H1 (cell line): Measurements from ENCODE around the gene EPB41L5. TPM values are rescaled to one million over a fixed set of nuclear protein-coding genes. Genes with fewer than 3 reads are reported as not detected.
"Not testable (repeated sequence)": the region's sequence is repeated elsewhere in the genome, so short reads cannot be mapped to it uniquely, and the experiment has no call there.

ENCODE experiments used
- CTCF ChIA-PET: fragments of 300-600 bp; sonication (Branson Sonifier 250); formaldehyde crosslinking; loops from one replicate; lab custom pipeline; 2021; ENCODE audit not compliant: partially characterized antibody; lab: Charles Lee
- POLR2A ChIA-PET: fragments of 300-600 bp; sonication (Branson Sonifier 250); formaldehyde crosslinking; loops from one replicate; lab custom pipeline; 2021; ENCODE audit warnings: inconsistent platforms; ENCODE audit not compliant: partially characterized antibody; lab: Charles Lee
- DNase-seq, 2 experiments: peaks; one replicate each; pipeline versions ENCODE4 v3.0.0 to v3.0.0-alpha.2; 2010 to 2022; ENCODE audit warnings: low spot score in 2 of 2, low read depth in 1 of 2, mixed read lengths in 1 of 2
- FAIRE-seq: peaks from 2 replicates; lab custom pipeline; 2011; peaks lifted over from hg19 to GRCh38; lab: Jason Lieb, UNC
- H2AFZ ChIP-seq: 2 replicates; pipeline ENCODE4 v1.8.1; 2012; ENCODE audit warnings: low read length, inconsistent platforms
- H2AK5ac ChIP-seq: 2 replicates; pipeline ENCODE4 v1.6.1; 2013; ENCODE audit warnings: low read depth, low read length
- H2BK120ac ChIP-seq: replicated peaks from 2 replicates; pipeline ENCODE3; 2013; ENCODE audit warnings: low read depth, low read length, inconsistent platforms
- H2BK12ac ChIP-seq: 2 replicates; pipeline ENCODE4 v1.6.1; 2013; ENCODE audit warnings: low read depth, low read length
- H2BK15ac ChIP-seq: 2 replicates; pipeline ENCODE4 v1.6.1; 2013; ENCODE audit warnings: low read length
- H2BK20ac ChIP-seq: 2 replicates; pipeline ENCODE4 v1.6.1; 2013; ENCODE audit warnings: low read length
- H2BK5ac ChIP-seq: 2 replicates; pipeline ENCODE4 v1.6.1; 2013; ENCODE audit warnings: low read depth, low read length
- H3K14ac ChIP-seq: 2 replicates; pipeline ENCODE4 v1.6.1; 2013; ENCODE audit warnings: inconsistent platforms; ENCODE audit not compliant: insufficient read length
- H3K18ac ChIP-seq: 2 replicates; pipeline ENCODE4 v1.6.1; 2013; ENCODE audit warnings: low read length; ENCODE audit errors: extremely low read depth
- H3K23ac ChIP-seq: 2 replicates; pipeline ENCODE4 v1.6.1; 2013; ENCODE audit warnings: inconsistent platforms; ENCODE audit not compliant: insufficient read length
- H3K23me2 ChIP-seq: 2 replicates; pipeline ENCODE4 v1.6.1; 2013; ENCODE audit warnings: low read depth, low read length
- H3K27ac ChIP-seq: 2 replicates; pipeline ENCODE4 v1.6.1; 2011; ENCODE audit warnings: low read depth, low read length, inconsistent platforms
- H3K27me3 ChIP-seq, 4 experiments: replicated peaks in 1 of 4; 1 replicate in 1 of 4; 2 replicates in 3 of 4; pipeline versions ENCODE4 v1.6.1 to v1.8.1; 2011 to 2013; ENCODE audit warnings: low read length in 3 of 4, mild to moderate bottlenecking in 3 of 4, inconsistent platforms in 2 of 4, mixed read lengths in 2 of 4, moderate library complexity in 1 of 4; ENCODE audit not compliant: control insufficient read depth in 3 of 4, insufficient read depth in 3 of 4; ENCODE audit errors: extremely low read depth in 1 of 4
- H3K36me3 ChIP-seq, 4 experiments: 2 replicates each; pipeline versions ENCODE4 v1.6.1 to v1.8.1; 2011 to 2013; ENCODE audit warnings: mild to moderate bottlenecking in 4 of 4, low read length in 3 of 4, moderate library complexity in 2 of 4, control low read depth in 1 of 4, inconsistent platforms in 1 of 4; ENCODE audit not compliant: insufficient read depth in 4 of 4, control insufficient read depth in 2 of 4
- H3K4ac ChIP-seq: replicated peaks from 2 replicates; pipeline ENCODE3; 2013; ENCODE audit warnings: low read length, low read depth, mixed read lengths, inconsistent platforms; ENCODE audit not compliant: insufficient read length
- H3K4me1 ChIP-seq, 4 experiments: replicated peaks in 1 of 4; 1 replicate in 1 of 4; 2 replicates in 3 of 4; pipeline versions ENCODE4 v1.6.1 to v1.8.1; 2011 to 2013; ENCODE audit warnings: low read length in 3 of 4, inconsistent platforms in 2 of 4, mixed read lengths in 1 of 4; ENCODE audit not compliant: insufficient read depth in 4 of 4, control insufficient read depth in 3 of 4
- H3K4me2 ChIP-seq, 2 experiments: 2 replicates each; pipeline versions ENCODE4 v1.6.1 to v1.8.1; 2011 to 2013; ENCODE audit warnings: low read depth in 2 of 2, low read length in 2 of 2, control low read depth in 1 of 2, inconsistent platforms in 1 of 2, mild to moderate bottlenecking in 1 of 2; ENCODE audit not compliant: insufficient read depth in 1 of 2
- H3K4me3 ChIP-seq, 4 experiments: fragments of 200-600, 300-600 bp in 1 of 4; sonication (generic), shearing (Covaris generic), sonication (Bioruptor Twin) in 1 of 4; 2 replicates each; pipeline versions ENCODE4 v1.5.1 to v1.8.1; 2011 to 2016; ENCODE audit warnings: low read length in 4 of 4, low read depth in 3 of 4, control low read depth in 2 of 4, inconsistent platforms in 2 of 4, mild to moderate bottlenecking in 2 of 4, mixed read lengths in 1 of 4, moderate library complexity in 1 of 4; ENCODE audit not compliant: insufficient read depth in 2 of 4; ENCODE audit errors: extremely low read depth in 1 of 4
- H3K56ac ChIP-seq: replicated peaks from 2 replicates; pipeline ENCODE3; 2013; ENCODE audit warnings: low read depth, mild to moderate bottlenecking, mixed read lengths, low read length, inconsistent platforms; ENCODE audit not compliant: insufficient read length
- H3K79me1 ChIP-seq: 2 replicates; pipeline ENCODE4 v1.6.1; 2013; ENCODE audit warnings: low read depth, low read length, control low read depth
- H3K79me2 ChIP-seq, 2 experiments: 2 replicates each; pipeline versions ENCODE4 v1.6.1 to v1.8.1; 2012 to 2013; ENCODE audit warnings: low read length in 2 of 2, mild to moderate bottlenecking in 2 of 2, inconsistent platforms in 1 of 2; ENCODE audit not compliant: insufficient read depth in 2 of 2, control insufficient read depth in 1 of 2
- H3K9ac ChIP-seq, 4 experiments: replicated peaks in 1 of 4; 1 replicate in 1 of 4; 2 replicates in 3 of 4; pipeline versions ENCODE4 v1.6.1 to v1.8.1; 2011 to 2013; ENCODE audit warnings: low read depth in 3 of 4, low read length in 3 of 4, control low read depth in 2 of 4, mild to moderate bottlenecking in 2 of 4, moderate library complexity in 2 of 4, inconsistent platforms in 1 of 4; ENCODE audit errors: extremely low read depth in 1 of 4
- H3K9me3 ChIP-seq, 2 experiments: 2 replicates each; pipeline versions ENCODE4 v1.6.1 to v1.8.1; 2012 to 2013; ENCODE audit warnings: mild to moderate bottlenecking in 2 of 2, moderate library complexity in 2 of 2, control low read depth in 1 of 2, inconsistent platforms in 1 of 2, low read depth in 1 of 2, low read length in 1 of 2, mixed read lengths in 1 of 2; ENCODE audit not compliant: insufficient read depth in 2 of 2
- H4K20me1 ChIP-seq, 2 experiments: replicated peaks in 1 of 2; 2 replicates each; pipeline versions ENCODE3 to v1.8.1; 2011 to 2013; ENCODE audit warnings: inconsistent platforms in 2 of 2, low read length in 2 of 2, mild to moderate bottlenecking in 1 of 2; ENCODE audit not compliant: insufficient read depth in 2 of 2, control insufficient read depth in 1 of 2
- H4K5ac ChIP-seq: 2 replicates; pipeline ENCODE4 v1.6.1; 2013; ENCODE audit warnings: low read length, low read depth, mixed read lengths, inconsistent platforms; ENCODE audit not compliant: insufficient read length
- H4K8ac ChIP-seq: 2 replicates; pipeline ENCODE4 v1.8.0; 2013; ENCODE audit warnings: mild to moderate bottlenecking, moderate library complexity, low read length, inconsistent platforms; ENCODE audit not compliant: insufficient read depth; ENCODE audit errors: extremely low read depth
- H4K91ac ChIP-seq: replicated peaks from 2 replicates; pipeline ENCODE3; 2013; ENCODE audit warnings: low read length, mixed read lengths, inconsistent platforms; ENCODE audit not compliant: insufficient read length
- WGBS, 2 experiments: shearing (Covaris generic) in 1 of 2; methylation state at CpG; one replicate each; pipeline versions ENCODE4 v1.1.6 to v1.1.7; 2013 to 2015; ENCODE audit warnings: low lambda C conversion rate in 2 of 2, mixed read lengths in 2 of 2, inconsistent platforms in 1 of 2, low coverage in 1 of 2, missing lambda C conversion rate in 1 of 2; ENCODE audit not compliant: insufficient replicate concordance in 2 of 2, insufficient coverage in 1 of 2, insufficient read length in 1 of 2; ENCODE audit errors: extremely low coverage in 1 of 2, missing lambda C conversion rate in 1 of 2; 5-methylcytosine and 5-hydroxymethylcytosine counted together
- polyA plus RNA-seq, 7 experiments: library from polyadenylated mRNA; depleted of rRNA in 3 of 7; stranded (reverse) in 5 of 7; unstranded in 2 of 7; fragments of >200 nt in 5 of 7; fragments of 200-250 nt in 2 of 7; gene quantifications; 1 replicate in 5 of 7; 2 replicates in 1 of 7; 4 replicates in 1 of 7; pipeline versions ENCODE4 v1.2.1 to v1.2.3, GENCODE V29; 2011 to 2013; ENCODE audit warnings: missing spikeins in 2 of 7, mixed read lengths in 2 of 7
- total RNA-seq: library from RNA; stranded (reverse); fragmentation: NEBNext Ultra II Directional; extraction: Animal tissue kit (Norgen Biotek cat#: 25700); gene quantifications from 2 replicates; pipeline ENCODE4 v1.2.1, GENCODE V29; 2021

Gene EPB41L5
- total and polyA plus RNA-seq, 2 of the 8 experiments (the other 6 are each of a cell fraction or from before 2014, with no cell fraction given) = 13.5 to 32.3 TPM

GRCh38 chr2:119996896-119997891, 15.7 kb upstream of the EPB41L5 start:
- H2BK12ac ChIP-seq, H3K23ac ChIP-seq, H3K9ac ChIP-seq, H3K27me3 ChIP-seq, H4K5ac ChIP-seq, H3K79me1 ChIP-seq, H4K8ac ChIP-seq, H2BK120ac ChIP-seq, H3K4ac ChIP-seq, H2BK15ac ChIP-seq, H3K27ac ChIP-seq, H2AK5ac ChIP-seq, H3K56ac ChIP-seq, H2BK5ac ChIP-seq, H3K4me1 ChIP-seq, H3K79me2 ChIP-seq, H3K36me3 ChIP-seq, H2BK20ac ChIP-seq, H3K4me3 ChIP-seq, H3K14ac ChIP-seq, H3K9me3 ChIP-seq, H4K20me1 ChIP-seq, H3K23me2 ChIP-seq, H3K18ac ChIP-seq, H3K4me2 ChIP-seq, H4K91ac ChIP-seq, DNase-seq, FAIRE-seq: not testable (repeated sequence)
- CTCF ChIA-PET = interaction anchor here (1.0 to 2.0 kb wide), 4 partner anchors 14 to 177 kb away, joined by 3 to 13 read pairs (median 4); no protein-coding TSS in a partner anchor
- POLR2A ChIA-PET = interaction anchor here (0.9 to 2.0 kb wide), 2 partner anchors 9 to 16 kb away, joined by 4 to 5 read pairs; partner anchors contain the start of gene EPB41L5
- peak overlapping the region; percentile 23; the same call in 1 of the 2 replicates for H2AFZ ChIP-seq
- 94% methylated on average over 32 of the region's 55 CpGs; no CpG with 5 or more reads in 1 of the 2 experiments for WGBS, 2 experiments
